Measurements from ENCODE around the gene PAK5.

PAK5 gene

GRCh38 chr20:9597547-9597946, 241.3 kb downstream of the PAK5 start:
- Histone ChIP-seq H3K27me3 (replicated peaks; ENCODE audit: control insufficient read depth, insufficient read depth, low read length) (peaks cover 39% of the 10 kb centered on the region), H3K36me3 (ENCODE audit: control insufficient read depth, insufficient read depth, low read length, severe bottlenecking) (no peaks in the 10 kb centered on the region), H3K4me3 (ENCODE audit: low read length) (no peak overlapping the region), H3K9me3 (ENCODE audit: control insufficient read depth, low read length) (peaks cover 8% of the 10 kb centered on the region), H3K9ac (ENCODE audit: low read length) (no peak overlapping the region), H3K4me1 (ENCODE audit: control insufficient read depth, insufficient read depth, low read length) (no peaks in the 10 kb centered on the region)
- no peak for DNase-seq (ENCODE audit: low read depth)

- Histone ChIP-seq H3K36me3 (ENCODE audit: control insufficient read depth, insufficient read depth, low read length, severe bottlenecking) (no peaks in the 10 kb centered on the region), H3K9me3 (ENCODE audit: control insufficient read depth, low read length) (peaks cover 8% of the 10 kb centered on the region), H3K4me3 (ENCODE audit: low read length) (no peak overlapping the region), H3K4me1 (ENCODE audit: control insufficient read depth, insufficient read depth, low read length) (no peaks in the 10 kb centered on the region), H3K9ac (ENCODE audit: low read length) (no peak overlapping the region), H3K27me3 (replicated peaks; ENCODE audit: control insufficient read depth, insufficient read depth, low read length) (peaks cover 29% of the 10 kb centered on the region)
- no peak for DNase-seq (ENCODE audit: low read depth)
Observed at GRCh38 chr20:9595763-9596162, 243.1 kb downstream of the PAK5 start.

- peaks cover 8% of the 10 kb centered on the region for H3K9me3 ChIP-seq (ENCODE audit: control insufficient read depth, low read length)
- H3K36me3 ChIP-seq (ENCODE audit: control insufficient read depth, insufficient read depth, low read length, severe bottlenecking) = no peaks in the 10 kb centered on the region
- H3K27me3 ChIP-seq (replicated peaks; ENCODE audit: control insufficient read depth, insufficient read depth, low read length) = peaks cover 23% of the 10 kb centered on the region
- DNase-seq (ENCODE audit: low read depth) = no peak
- H3K9ac ChIP-seq (ENCODE audit: low read length) = no peak overlapping the region
- H3K4me1 ChIP-seq (ENCODE audit: control insufficient read depth, insufficient read depth, low read length) = no peaks in the 10 kb centered on the region
- H3K4me3 ChIP-seq (ENCODE audit: low read length) = no peak overlapping the region
Observed at GRCh38 chr20:9594284-9594875, 244.5 kb downstream of the PAK5 start.

- no peaks in the 10 kb centered on the region for H3K9me3 ChIP-seq (ENCODE audit: control insufficient read depth, low read length)
- H3K4me3 ChIP-seq (ENCODE audit: low read length) = no peak overlapping the region
- H3K27me3 ChIP-seq (replicated peaks; ENCODE audit: control insufficient read depth, insufficient read depth, low read length) = peaks cover 19% of the 10 kb centered on the region
- no peaks in the 10 kb centered on the region for H3K36me3 ChIP-seq (ENCODE audit: control insufficient read depth, insufficient read depth, low read length, severe bottlenecking)
- no peak for DNase-seq (ENCODE audit: low read depth)
- H3K4me1 ChIP-seq (ENCODE audit: control insufficient read depth, insufficient read depth, low read length) = no peaks in the 10 kb centered on the region
- H3K9ac ChIP-seq (ENCODE audit: low read length) = no peak overlapping the region
Observed at GRCh38 chr20:9592419-9592818, 246.5 kb downstream of the PAK5 start.

- no peak overlapping the region for H3K4me3 ChIP-seq (ENCODE audit: low read length)
- no peak overlapping the region for H3K9ac ChIP-seq (ENCODE audit: low read length)
- peaks cover 16% of the 10 kb centered on the region for H3K27me3 ChIP-seq (replicated peaks; ENCODE audit: control insufficient read depth, insufficient read depth, low read length)
- no peak for DNase-seq (ENCODE audit: low read depth)
- no peaks in the 10 kb centered on the region for H3K9me3 ChIP-seq (ENCODE audit: control insufficient read depth, low read length)
- no peaks in the 10 kb centered on the region for H3K4me1 ChIP-seq (ENCODE audit: control insufficient read depth, insufficient read depth, low read length)
- no peaks in the 10 kb centered on the region for H3K36me3 ChIP-seq (ENCODE audit: control insufficient read depth, insufficient read depth, low read length, severe bottlenecking)
Observed at GRCh38 chr20:9591080-9591479, 247.8 kb downstream of the PAK5 start.

GRCh38 chr20:9590189-9590588, 248.7 kb downstream of the PAK5 start:
- no peak overlapping the region for H3K9ac ChIP-seq (ENCODE audit: low read length)
- no peaks in the 10 kb centered on the region for H3K9me3 ChIP-seq (ENCODE audit: control insufficient read depth, low read length)
- peaks cover 13% of the 10 kb centered on the region for H3K27me3 ChIP-seq (replicated peaks; ENCODE audit: control insufficient read depth, insufficient read depth, low read length)
- H3K4me3 ChIP-seq (ENCODE audit: low read length) = no peak overlapping the region
- DNase-seq (ENCODE audit: low read depth) = peak; percentile 31
- H3K36me3 ChIP-seq (ENCODE audit: control insufficient read depth, insufficient read depth, low read length, severe bottlenecking) = no peaks in the 10 kb centered on the region
- no peaks in the 10 kb centered on the region for H3K4me1 ChIP-seq (ENCODE audit: control insufficient read depth, insufficient read depth, low read length)

- H3K36me3 ChIP-seq (ENCODE audit: control insufficient read depth, insufficient read depth, low read length, severe bottlenecking) = no peaks in the 10 kb centered on the region
- H3K4me1 ChIP-seq (ENCODE audit: control insufficient read depth, insufficient read depth, low read length) = no peaks in the 10 kb centered on the region
- no peak overlapping the region for H3K4me3 ChIP-seq (ENCODE audit: low read length)
- H3K9ac ChIP-seq (ENCODE audit: low read length) = no peak overlapping the region
- no peaks in the 10 kb centered on the region for H3K9me3 ChIP-seq (ENCODE audit: control insufficient read depth, low read length)
- peaks cover 6% of the 10 kb centered on the region for H3K27me3 ChIP-seq (replicated peaks; ENCODE audit: control insufficient read depth, insufficient read depth, low read length)
- DNase-seq (ENCODE audit: low read depth) = no peak
Observed at GRCh38 chr20:9588706-9589105, 250.2 kb downstream of the PAK5 start.

GRCh38 chr20:9583151-9583550, 255.7 kb downstream of the PAK5 start:
- DNase-seq (ENCODE audit: low read depth) = no peak
- Histone ChIP-seq H3K36me3 (ENCODE audit: control insufficient read depth, insufficient read depth, low read length, severe bottlenecking) (no peaks in the 10 kb centered on the region), H3K27me3 (replicated peaks; ENCODE audit: control insufficient read depth, insufficient read depth, low read length) (peaks cover 7% of the 10 kb centered on the region), H3K4me3 (ENCODE audit: low read length) (no peak overlapping the region), H3K9ac (ENCODE audit: low read length) (no peak overlapping the region), H3K9me3 (ENCODE audit: control insufficient read depth, low read length) (no peaks in the 10 kb centered on the region), H3K4me1 (ENCODE audit: control insufficient read depth, insufficient read depth, low read length) (no peaks in the 10 kb centered on the region)

GRCh38 chr20:9582137-9582536, 256.7 kb downstream of the PAK5 start:
- no peaks in the 10 kb centered on the region for H3K9me3 ChIP-seq (ENCODE audit: control insufficient read depth, low read length)
- no peaks in the 10 kb centered on the region for H3K4me1 ChIP-seq (ENCODE audit: control insufficient read depth, insufficient read depth, low read length)
- H3K27me3 ChIP-seq (replicated peaks; ENCODE audit: control insufficient read depth, insufficient read depth, low read length) = peaks cover 7% of the 10 kb centered on the region
- H3K4me3 ChIP-seq (ENCODE audit: low read length) = no peak overlapping the region
- no peak for DNase-seq (ENCODE audit: low read depth)
- H3K9ac ChIP-seq (ENCODE audit: low read length) = no peak overlapping the region
- no peaks in the 10 kb centered on the region for H3K36me3 ChIP-seq (ENCODE audit: control insufficient read depth, insufficient read depth, low read length, severe bottlenecking)

GRCh38 chr20:9581509-9581908, 257.4 kb downstream of the PAK5 start:
- Histone ChIP-seq H3K27me3 (replicated peaks; ENCODE audit: control insufficient read depth, insufficient read depth, low read length) (peaks cover 7% of the 10 kb centered on the region), H3K4me1 (ENCODE audit: control insufficient read depth, insufficient read depth, low read length) (no peaks in the 10 kb centered on the region), H3K4me3 (ENCODE audit: low read length) (no peak overlapping the region), H3K36me3 (ENCODE audit: control insufficient read depth, insufficient read depth, low read length, severe bottlenecking) (no peaks in the 10 kb centered on the region), H3K9me3 (ENCODE audit: control insufficient read depth, low read length) (no peaks in the 10 kb centered on the region), H3K9ac (ENCODE audit: low read length) (no peak overlapping the region)
- DNase-seq (ENCODE audit: low read depth) = no peak

- no peaks in the 10 kb centered on the region for H3K36me3 ChIP-seq (ENCODE audit: control insufficient read depth, insufficient read depth, low read length, severe bottlenecking)
- peaks cover 28% of the 10 kb centered on the region for H3K27me3 ChIP-seq (replicated peaks; ENCODE audit: control insufficient read depth, insufficient read depth, low read length)
- DNase-seq (ENCODE audit: low read depth) = no peak
- no peak overlapping the region for H3K9ac ChIP-seq (ENCODE audit: low read length)
- no peaks in the 10 kb centered on the region for H3K9me3 ChIP-seq (ENCODE audit: control insufficient read depth, low read length)
- H3K4me3 ChIP-seq (ENCODE audit: low read length) = no peak overlapping the region
- no peaks in the 10 kb centered on the region for H3K4me1 ChIP-seq (ENCODE audit: control insufficient read depth, insufficient read depth, low read length)
Observed at GRCh38 chr20:9578594-9578993, 260.3 kb downstream of the PAK5 start.

- no peak overlapping the region for H3K9ac ChIP-seq (ENCODE audit: low read length)
- DNase-seq (ENCODE audit: low read depth) = no peak
- no peaks in the 10 kb centered on the region for H3K36me3 ChIP-seq (ENCODE audit: control insufficient read depth, insufficient read depth, low read length, severe bottlenecking)
- H3K27me3 ChIP-seq (replicated peaks; ENCODE audit: control insufficient read depth, insufficient read depth, low read length) = peaks cover 39% of the 10 kb centered on the region
- H3K4me3 ChIP-seq (ENCODE audit: low read length) = no peak overlapping the region
- H3K4me1 ChIP-seq (ENCODE audit: control insufficient read depth, insufficient read depth, low read length) = no peaks in the 10 kb centered on the region
- H3K9me3 ChIP-seq (ENCODE audit: control insufficient read depth, low read length) = no peaks in the 10 kb centered on the region
Observed at GRCh38 chr20:9577397-9577796, 261.5 kb downstream of the PAK5 start.

Data from adipocyte (in vitro differentiated cells).